Activated CD4-positive, alpha-beta T cell treated with anti-CD3 and anti-CD28 coated beads, Interleukin-2, amount 50 U/mL, for 24 hours (primary cell): ENCODE results near the gene DLEC1.
"Not testable (repeated sequence)": the region's sequence is repeated elsewhere in the genome, so short reads cannot be mapped to it uniquely, and the experiment has no call there.

Source experiments
- DNase-seq, 2 donors: peaks; one replicate each; pipeline ENCODE4 v3.0.0-alpha.2; 2020; ENCODE audit warnings: low read depth in 1 of 2, low spot score in 1 of 2

DLEC1 gene

DNA sequence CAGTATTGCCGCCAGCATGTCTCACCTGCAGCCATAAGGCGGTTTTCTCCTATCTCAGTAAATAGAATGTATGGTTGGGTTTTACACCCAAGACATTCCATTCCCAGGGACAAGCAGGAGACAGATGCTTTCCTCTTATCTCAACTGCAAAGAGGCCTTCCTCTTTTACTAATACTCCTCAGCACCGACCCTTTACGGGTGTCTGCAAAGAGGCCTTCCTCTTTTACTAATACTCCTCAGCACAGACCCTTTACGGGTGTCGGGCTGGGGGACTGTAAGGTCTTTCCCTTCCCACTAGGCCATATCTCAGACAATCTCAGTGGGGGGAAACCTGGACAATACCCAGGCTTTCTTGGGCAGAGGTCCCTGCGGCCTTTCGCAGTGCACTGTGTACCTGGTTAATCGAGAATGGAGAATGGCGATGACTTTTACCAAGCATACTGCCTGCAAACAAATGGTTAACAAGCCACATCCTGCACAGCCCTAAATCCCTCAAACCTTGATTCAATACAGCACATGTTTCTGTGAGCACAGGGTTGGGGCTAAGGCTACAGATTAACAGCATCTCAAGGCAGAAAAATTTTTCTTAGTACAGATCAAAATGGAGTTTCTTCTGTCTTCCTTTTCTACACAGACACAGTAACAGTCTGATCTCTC is 96.7 kb downstream of the DLEC1 start:
- not testable (repeated sequence) for DNase-seq

DNA sequence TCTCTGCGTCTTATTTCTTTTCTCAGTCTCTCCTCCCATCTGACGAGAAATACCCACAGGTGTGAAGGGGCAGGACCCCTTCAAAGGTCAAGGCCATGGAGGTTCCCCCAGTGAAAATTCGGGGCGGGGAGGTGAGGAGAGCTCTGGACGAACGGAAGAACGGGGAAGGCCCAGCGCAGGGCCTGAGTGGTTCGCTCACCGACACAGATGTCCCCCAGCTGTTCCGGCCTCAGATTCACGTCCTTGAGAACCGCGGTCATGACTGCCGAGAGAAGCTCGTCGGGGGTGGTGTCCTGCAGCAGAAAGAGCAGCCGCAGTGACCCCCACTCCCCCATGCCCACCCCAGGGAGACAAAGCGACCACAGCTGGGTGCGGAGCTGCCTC is 97.4 kb downstream of the DLEC1 start:
- DNase-seq, result no peak

DNA sequence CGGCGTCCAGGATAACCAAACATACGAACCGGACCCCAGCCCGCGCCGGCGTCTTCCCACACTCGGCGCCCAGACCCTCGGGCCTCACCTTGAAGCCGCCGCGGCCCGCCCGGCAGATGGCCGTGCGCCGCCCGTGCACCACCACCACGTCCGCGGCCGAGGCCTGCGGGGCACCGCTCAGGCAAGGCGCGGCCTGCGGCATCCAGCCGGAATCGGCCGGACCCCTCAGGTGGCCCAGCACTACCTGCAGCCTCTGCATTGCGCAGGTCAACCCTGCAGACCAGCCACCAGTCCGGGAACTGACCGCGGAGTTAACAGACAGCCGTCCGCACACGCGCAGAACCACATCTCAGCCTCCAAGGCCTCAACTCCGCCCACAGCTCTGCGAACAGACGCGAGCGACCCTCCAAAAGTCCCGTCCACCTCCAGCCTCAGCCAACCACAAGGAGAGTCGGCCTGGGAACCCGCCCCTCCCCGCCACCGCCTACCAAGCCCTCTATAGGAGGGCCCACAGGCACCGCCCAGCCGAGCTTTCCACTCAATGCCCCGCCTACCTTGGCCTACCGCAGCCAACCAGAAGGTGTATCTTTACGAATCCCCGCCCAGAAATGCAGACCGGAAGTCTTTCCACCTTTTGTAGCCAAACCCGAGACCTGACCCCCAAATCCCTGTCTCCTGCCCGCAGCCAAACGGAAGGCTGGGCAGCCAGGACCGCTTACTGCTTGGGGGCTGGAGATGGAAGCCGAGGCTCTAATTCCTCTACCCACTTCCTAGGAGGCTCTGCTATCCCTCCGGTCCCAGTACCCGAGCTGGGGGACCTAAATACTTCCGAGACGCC is 98.0 kb downstream of the DLEC1 start, which contains the start of gene ACAA1:
TSS of gene ACAA1 (minus strand) at position 351 of the 838 bp plus-strand sequence. CDS start at position 259, 92 bp downstream.
- peak; percentile 86 to 98 for DNase-seq

DNA sequence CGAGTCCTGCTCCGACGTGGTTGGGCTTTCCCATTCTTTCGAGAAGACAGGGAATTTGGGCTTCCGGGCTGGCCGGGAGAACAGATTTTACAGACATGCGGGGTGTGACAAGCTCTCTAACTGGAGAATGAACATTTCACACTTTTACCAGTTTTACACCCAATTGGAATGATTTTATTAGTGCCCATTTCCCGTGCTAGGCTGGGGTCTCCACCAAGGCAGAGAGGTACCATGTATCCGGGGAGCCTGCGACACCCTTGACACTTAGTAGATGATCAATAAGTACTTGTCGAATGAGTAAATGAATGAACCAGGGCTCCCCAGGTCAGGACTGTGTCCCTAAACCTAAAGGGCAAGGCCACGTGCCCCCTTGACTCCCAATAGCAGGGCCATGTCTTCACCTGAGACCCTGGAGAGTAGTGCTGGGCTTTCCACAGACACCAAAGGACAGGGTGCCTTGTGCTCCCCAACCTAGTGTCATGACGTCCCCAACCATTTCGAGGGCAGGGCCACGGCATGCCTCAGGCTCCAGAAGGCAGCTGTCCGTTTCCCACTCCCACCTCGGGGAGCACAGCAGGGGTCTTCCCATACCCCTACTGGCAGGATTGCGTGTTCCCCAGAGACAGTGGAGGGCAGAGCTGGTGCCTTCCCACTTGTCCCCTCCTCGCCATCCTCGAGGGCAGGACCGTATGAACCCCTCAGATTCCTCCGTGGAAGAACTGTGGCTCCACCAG is 98.8 kb downstream of the DLEC1 start:
- peak in 1 of 2 donors; percentile 17 for DNase-seq

DNA sequence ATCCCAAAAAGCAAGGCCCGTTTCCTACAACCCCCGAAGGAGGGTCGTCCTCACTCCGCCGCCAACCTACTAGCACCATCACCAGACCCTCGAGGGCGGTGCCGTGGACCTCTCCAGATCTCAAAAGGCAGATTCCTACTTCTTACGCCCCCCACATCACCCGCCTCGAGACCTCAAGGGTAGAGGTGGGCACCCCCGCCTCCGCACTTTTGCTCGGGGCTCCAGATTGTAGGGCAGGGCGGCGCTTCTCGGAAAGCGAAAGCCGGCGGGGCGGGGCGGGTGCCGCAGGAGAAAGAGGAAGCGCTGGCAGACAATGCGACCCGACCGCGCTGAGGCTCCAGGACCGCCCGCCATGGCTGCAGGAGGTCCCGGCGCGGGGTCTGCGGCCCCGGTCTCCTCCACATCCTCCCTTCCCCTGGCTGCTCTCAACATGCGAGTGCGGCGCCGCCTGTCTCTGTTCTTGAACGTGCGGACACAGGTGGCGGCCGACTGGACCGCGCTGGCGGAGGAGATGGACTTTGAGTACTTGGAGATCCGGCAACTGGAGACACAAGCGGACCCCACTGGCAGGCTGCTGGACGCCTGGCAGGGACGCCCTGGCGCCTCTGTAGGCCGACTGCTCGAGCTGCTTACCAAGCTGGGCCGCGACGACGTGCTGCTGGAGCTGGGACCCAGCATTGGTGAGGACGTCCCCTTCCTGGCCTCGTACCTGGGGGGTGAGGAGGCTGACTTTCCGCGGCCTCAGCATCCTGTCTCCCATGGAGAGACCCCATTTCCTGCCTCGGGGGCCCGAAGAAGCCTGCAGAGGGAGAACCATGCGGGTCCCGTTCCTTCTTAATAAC is 99.6 kb downstream of the DLEC1 start, which contains the start of gene MYD88:
TSS of gene MYD88 (plus strand) at position 313 of the 842 bp plus-strand sequence. CDS start at position 353, 40 bp downstream.
- DNase-seq, result peak; percentile 63 to 74

DNA sequence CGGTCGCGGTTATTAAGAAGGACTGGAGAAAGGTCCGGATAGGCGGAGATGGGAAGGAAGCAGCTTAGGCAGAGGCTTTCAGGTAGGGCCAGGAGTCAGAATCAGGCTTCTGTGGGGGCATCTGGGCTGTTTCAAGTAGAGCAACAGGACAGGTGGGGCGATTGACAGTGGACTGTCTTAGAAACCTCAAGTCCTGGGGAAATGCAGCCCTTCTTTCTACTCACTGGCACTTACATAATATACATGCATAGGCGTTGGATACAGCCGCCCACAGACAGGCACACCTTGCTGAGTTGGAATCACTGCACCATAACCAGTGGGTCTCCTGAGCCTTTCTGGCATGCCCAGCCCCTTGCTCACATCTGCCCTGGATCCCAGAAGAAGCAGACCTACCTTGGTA is 100.2 kb downstream of the DLEC1 start:
- no peak for DNase-seq

DNA sequence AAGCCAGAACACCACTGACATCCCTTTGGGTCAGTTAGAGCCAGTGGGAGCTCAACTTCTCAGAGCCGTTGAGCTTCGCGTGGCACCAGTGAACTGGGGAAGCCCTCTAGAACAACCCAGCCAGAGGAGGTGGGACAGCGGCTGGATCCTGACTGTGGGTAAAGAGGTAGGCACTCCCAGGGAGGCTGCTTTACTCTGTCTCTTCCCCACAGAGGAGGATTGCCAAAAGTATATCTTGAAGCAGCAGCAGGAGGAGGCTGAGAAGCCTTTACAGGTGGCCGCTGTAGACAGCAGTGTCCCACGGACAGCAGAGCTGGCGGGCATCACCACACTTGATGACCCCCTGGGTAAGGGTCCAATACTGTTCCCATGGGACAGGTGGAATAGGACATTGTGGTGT is 100.6 kb downstream of the DLEC1 start:
- no peak for DNase-seq

DNA sequence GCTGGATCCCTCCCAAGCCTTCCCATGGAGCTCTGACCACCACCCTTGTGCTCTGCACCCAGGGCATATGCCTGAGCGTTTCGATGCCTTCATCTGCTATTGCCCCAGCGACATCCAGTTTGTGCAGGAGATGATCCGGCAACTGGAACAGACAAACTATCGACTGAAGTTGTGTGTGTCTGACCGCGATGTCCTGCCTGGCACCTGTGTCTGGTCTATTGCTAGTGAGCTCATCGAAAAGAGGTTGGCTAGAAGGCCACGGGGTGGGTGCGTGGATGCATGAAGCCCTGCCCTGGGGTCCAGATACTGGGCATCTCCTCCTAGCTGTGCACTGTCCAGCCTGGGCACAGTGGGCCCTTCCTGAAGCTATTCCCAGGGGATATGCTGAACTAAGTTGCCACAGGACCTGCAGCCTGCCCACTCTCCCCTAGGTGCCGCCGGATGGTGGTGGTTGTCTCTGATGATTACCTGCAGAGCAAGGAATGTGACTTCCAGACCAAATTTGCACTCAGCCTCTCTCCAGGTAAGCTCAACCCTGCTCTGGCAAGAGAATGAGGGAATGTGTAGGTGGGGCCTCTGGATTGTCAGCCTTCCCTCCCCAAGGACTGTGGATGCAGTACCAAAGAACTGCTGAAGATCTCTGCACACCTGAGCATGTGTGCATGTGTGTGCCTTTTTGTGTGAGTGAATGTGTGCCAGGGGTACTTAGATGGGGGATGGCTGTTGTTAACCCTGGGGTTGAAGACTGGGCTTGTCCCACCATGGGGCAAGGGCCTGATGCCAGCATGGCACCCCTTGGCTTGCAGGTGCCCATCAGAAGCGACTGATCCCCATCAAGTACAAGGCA is 101.5 kb downstream of the DLEC1 start:
- DNase-seq, result no peak

DNA sequence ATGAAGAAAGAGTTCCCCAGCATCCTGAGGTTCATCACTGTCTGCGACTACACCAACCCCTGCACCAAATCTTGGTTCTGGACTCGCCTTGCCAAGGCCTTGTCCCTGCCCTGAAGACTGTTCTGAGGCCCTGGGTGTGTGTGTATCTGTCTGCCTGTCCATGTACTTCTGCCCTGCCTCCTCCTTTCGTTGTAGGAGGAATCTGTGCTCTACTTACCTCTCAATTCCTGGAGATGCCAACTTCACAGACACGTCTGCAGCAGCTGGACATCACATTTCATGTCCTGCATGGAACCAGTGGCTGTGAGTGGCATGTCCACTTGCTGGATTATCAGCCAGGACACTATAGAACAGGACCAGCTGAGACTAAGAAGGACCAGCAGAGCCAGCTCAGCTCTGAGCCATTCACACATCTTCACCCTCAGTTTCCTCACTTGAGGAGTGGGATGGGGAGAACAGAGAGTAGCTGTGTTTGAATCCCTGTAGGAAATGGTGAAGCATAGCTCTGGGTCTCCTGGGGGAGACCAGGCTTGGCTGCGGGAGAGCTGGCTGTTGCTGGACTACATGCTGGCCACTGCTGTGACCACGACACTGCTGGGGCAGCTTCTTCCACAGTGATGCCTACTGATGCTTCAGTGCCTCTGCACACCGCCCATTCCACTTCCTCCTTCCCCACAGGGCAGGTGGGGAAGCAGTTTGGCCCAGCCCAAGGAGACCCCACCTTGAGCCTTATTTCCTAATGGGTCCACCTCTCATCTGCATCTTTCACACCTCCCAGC is 102.4 kb downstream of the DLEC1 start:
- no peak for DNase-seq

DNA sequence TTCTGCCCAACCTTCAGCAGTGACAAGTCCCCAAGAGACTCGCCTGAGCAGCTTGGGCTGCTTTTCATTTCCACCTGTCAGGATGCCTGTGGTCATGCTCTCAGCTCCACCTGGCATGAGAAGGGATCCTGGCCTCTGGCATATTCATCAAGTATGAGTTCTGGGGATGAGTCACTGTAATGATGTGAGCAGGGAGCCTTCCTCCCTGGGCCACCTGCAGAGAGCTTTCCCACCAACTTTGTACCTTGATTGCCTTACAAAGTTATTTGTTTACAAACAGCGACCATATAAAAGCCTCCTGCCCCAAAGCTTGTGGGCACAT is 102.9 kb downstream of the DLEC1 start:
- DNase-seq, result no peak

DNA sequence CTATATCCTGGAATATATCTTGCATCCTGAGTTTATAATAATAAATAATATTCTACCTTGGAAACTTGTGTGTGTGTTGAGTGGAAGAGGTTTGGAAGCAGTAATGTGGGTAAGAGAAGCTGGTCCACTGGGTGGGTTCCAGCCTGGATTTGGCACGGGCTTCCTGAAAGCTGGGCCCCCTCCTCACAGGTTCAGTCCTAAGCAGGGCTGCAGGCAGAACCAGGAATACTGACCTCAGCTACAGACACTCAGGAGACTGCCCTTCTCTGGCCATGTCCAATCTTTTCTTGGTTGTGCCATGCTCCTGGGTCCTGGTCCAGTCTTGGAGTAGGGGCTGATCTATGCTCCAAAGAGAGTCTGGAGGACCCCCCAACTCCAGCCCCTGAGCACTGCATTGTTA is 104.0 kb downstream of the DLEC1 start:
- no peak for DNase-seq

DNA sequence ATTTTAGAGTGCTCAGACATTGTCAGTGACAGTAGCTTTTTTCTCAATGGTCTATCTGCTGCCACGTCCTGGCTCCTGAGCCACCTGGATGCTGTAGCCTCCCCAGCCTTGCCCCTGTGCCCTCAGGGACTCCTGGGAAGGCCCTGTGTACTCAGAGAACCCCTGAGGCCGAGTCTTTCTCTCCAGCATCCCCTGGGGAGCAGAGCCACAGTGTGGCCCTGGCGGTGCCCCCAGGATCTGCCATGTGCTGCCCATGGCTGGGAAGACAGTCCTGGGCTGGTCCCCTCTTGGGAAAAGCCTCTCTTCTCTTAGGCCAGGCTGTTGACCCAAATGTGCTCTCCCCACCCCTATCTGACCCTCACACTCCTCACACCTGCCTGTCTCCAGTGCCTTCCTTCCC is 104.5 kb downstream of the DLEC1 start:
- DNase-seq, result no peak

DNA sequence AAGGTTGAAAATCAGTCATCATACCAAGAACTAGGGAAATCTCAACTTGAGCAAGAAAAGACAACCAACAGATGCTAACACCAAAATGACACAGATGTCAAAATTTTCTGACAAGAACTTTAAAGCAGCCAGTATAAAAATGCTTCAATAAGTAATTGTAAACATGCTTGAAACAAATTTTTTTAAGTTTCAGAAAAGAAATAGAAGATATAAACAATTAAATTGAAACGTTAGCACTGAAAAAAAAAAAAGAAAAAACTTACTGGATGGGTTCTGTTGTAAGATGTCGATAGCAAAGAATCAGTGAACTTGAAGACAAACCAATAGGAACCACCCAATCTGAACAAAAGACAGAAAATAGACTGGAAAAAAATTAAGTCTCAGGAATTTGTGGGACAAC is 107.5 kb downstream of the DLEC1 start:
- DNase-seq, result no peak

DNA sequence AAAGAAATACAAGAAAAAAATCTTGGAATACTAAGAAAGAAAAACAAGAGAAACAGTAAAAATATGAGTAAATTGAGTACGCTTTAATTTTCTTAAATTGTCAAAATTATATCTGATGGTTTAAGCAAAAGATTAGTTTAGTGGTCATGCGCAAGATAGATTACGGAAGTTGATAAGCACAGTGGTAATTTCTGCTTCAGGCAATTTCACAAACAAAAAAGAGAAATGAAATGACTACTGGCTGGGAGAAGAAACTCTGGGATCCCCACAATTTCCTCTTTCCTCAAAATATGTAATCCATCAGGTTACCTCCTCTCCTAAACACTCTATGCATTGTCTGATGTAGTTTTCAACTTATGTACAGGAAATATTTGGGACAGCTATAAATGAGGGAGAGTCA is 108.4 kb downstream of the DLEC1 start:
- DNase-seq, result no peak

DNA sequence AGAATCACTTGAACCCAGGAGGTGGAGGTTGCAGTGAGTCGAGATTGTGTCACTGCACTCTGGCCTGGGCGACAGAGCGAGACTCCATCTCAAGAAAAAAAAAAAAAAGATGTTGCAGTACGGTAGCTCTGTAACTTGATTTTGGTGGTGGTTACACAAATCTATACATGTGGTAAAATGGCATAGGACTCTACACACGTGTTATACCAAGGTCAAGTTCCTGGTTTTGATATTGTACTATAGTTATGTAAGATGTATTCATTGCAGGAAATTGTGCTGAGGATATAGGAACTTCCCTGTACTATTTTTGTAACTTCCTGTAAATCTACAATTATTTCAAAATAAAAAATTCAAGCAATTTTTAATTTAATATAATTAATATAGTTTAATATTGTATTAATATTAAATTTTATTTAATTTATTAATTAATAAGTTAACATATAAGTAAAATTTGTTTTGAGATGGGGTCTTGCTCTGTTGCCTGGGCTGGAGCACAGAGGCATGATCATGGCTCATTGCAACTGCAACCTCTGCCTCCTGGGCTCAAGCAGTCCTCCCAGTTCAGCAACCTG is 109.4 kb downstream of the DLEC1 start:
- no peak for DNase-seq

DNA sequence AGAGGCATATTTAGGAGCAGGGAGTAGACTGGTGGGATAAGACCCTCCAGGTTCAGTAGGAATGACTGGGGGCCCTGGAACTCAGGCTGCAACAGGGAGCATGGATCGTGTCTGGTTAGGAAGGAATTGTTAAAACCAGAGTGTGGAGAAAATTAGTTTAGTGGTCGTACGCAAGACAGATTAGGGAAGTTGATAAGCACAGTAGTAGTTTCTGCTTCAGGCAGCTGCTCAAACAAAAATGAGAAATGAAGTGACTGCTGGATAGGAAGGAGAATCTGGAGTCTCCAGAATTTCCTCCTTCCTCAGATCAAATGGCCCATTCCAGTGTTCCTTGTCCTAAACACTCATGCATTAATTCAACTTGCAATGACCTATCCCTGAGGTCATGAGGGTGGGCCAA is 110.7 kb downstream of the DLEC1 start:
- no peak for DNase-seq

DNA sequence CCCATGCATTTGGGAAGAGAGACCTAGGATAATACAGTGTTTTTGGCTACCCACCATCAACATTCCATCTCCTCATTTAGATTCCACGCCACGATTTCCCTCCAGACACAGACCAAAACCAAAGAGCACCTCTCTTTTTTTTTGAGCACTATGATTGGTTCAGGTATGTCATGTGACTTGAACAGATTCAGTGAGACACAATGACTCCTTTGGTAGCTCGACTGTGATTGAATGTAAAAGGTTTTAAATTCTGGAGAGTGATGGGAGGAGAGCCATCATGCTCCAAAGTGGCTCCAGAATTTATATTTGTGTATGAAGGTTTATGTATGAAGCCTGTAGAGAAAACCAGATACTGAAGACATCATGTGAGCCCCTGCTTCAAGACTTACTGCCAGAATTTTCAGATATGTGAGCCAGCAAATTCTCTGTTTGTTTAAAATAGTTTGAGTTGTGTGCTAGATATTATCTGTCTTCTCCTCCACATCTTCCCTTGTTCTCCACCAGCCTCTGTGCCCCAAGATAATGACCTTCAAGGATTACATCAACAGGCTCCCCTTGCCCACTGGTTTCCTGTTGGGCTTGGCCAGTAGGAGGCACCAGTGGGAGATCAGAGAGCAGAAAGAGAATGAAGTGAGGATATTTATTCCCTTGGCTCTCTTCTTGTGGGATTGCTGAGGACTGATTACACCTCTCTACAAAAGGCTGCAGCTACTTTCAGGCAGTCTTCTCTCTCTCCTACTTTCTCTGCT is 111.9 kb downstream of the DLEC1 start:
- no peak for DNase-seq

DNA sequence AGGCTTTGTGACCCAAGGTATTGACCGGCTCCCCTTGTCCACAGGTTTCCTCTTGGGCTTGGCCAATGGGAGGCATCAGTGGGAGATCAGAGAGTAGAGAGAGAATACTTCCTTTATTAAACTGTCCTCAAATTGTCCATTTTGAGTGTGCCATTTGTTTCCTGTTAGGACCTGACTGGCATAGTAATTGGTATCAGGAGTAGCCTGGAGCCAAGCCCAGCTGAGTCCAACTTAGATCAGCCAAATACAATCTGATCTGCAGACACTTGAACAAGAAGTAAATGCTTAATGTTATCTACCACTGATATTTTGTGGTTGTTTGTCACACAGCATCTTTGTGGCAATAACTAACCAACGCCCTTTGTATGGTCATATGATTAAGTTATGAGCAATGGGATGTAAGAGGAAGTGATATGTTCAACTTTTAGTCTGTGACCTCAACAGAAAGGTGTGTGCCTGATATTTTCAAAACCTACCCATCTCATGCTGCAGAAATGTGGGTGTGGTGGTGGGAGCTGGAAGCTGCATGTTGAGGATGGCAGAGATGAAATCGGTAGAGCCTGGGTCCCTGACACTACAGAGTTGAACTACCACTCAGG is 112.8 kb downstream of the DLEC1 start:
- no peak for DNase-seq
